PC-3 (cell line): ENCODE results near the gene NPBWR2.

Experiments used
- EZH2phosphoT487 ChIP-seq: fragments of 300-600 bp; sonication (generic); IDR thresholded peaks from 2 replicates; pipeline ENCODE4 v1.6.1; 2018; ENCODE audit warnings: mild to moderate bottlenecking, antibody characterized with exemption, low read length, borderline replicate concordance
- TF ChIP-seq, protein P1 (sequence below): fragments of 300-600 bp; sonication (generic); conservative IDR thresholded peaks from 2 replicates; pipeline ENCODE4 v1.5.1; 2017; ENCODE audit warnings: antibody characterized with exemption, low read depth, mild to moderate bottlenecking, low read length

DNA sequence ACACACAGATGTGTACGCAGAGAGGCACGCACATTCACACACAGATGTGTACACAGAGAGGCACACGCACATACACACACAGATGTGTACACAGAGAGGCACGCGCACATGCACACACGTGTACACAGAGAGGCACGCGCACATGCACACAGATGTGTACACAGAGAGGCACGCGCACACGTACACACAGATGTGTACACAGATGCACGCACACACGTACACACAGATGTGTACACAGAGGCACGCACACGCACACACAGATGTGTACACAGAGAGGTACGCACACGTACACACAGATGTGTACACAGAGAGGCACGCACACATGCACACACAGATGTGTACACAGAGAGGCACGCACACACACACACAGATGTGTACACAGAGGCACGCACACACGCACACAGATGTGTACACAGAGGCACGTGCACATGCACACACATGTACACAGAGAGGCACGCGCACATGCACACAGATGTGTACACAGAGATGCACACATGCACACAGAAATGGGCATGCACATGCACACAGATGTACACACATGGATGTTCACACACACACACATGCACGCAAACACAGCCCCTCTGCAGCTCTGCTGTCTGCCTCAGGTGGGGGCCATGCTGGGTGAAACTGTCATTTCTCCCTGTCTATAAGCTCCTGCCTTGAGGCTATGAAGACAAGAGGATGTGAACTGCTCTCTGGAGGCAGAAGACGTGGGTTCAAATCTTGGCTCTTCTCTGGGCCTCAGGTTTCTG lies 42.6 kb upstream of the NPBWR2 start:
- no peak for TF ChIP-seq EZH2phosphoT487
- TF ChIP-seq, protein P1, sequence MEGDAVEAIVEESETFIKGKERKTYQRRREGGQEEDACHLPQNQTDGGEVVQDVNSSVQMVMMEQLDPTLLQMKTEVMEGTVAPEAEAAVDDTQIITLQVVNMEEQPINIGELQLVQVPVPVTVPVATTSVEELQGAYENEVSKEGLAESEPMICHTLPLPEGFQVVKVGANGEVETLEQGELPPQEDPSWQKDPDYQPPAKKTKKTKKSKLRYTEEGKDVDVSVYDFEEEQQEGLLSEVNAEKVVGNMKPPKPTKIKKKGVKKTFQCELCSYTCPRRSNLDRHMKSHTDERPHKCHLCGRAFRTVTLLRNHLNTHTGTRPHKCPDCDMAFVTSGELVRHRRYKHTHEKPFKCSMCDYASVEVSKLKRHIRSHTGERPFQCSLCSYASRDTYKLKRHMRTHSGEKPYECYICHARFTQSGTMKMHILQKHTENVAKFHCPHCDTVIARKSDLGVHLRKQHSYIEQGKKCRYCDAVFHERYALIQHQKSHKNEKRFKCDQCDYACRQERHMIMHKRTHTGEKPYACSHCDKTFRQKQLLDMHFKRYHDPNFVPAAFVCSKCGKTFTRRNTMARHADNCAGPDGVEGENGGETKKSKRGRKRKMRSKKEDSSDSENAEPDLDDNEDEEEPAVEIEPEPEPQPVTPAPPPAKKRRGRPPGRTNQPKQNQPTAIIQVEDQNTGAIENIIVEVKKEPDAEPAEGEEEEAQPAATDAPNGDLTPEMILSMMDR = no peak
